Naive thymus-derived CD4-positive, alpha-beta T cell (primary cell): Measurements from ENCODE around the gene SLC1A1. TPM values are rescaled to one million over a fixed set of nuclear protein-coding genes. Genes with fewer than 3 reads are reported as not detected.

Source experiments
- ATAC-seq: fragments of 150-1000 bp; cut with Tn5 transposase; 2 replicates; pipeline ENCODE4 v1.10.0; 2021; ENCODE audit warnings: mild to moderate bottlenecking, moderate library complexity
- CTCF ChIA-PET: fragments of 350-600 bp; sonication (Branson Sonifier 250); formaldehyde crosslinking; loops from one replicate; lab custom pipeline; 2021; ENCODE audit warnings: antibody characterized with exemption; lab: Charles Lee
- POLR2A ChIA-PET: fragments of 350-600 bp; sonication (Branson Sonifier 250); formaldehyde crosslinking; loops from one replicate; lab custom pipeline; 2021; ENCODE audit warnings: antibody characterized with exemption, inconsistent platforms; lab: Charles Lee
- DNase-seq, 9 donors: peaks; one replicate each; pipeline versions ENCODE4 v3.0.0 to v3.0.0-alpha.2; 2020 to 2022; ENCODE audit warnings: mixed read lengths in 1 of 9
- H3K27ac ChIP-seq: one replicate; pipeline ENCODE4 v1.7.0; 2013; ENCODE audit warnings: mild to moderate bottlenecking, low read depth, low read length, moderate library complexity
- H3K27me3 ChIP-seq, 2 donors: one replicate each; pipeline ENCODE4 v1.7.0; 2013; ENCODE audit warnings: low read length in 2 of 2, mild to moderate bottlenecking in 2 of 2, moderate library complexity in 2 of 2; ENCODE audit not compliant: control insufficient read depth in 2 of 2, insufficient read depth in 2 of 2
- H3K36me3 ChIP-seq, 3 experiments: 1 replicate in 2 of 3; 2 replicates in 1 of 3; pipeline ENCODE4 v1.7.0; 2013; ENCODE audit warnings: low read length in 3 of 3, mild to moderate bottlenecking in 3 of 3, moderate library complexity in 1 of 3; ENCODE audit not compliant: insufficient read depth in 3 of 3, control insufficient read depth in 2 of 3
- H3K4me1 ChIP-seq, 2 donors: one replicate each; pipeline ENCODE4 v1.7.0; 2013; ENCODE audit warnings: low read length in 2 of 2, mild to moderate bottlenecking in 2 of 2, moderate library complexity in 1 of 2; ENCODE audit not compliant: control insufficient read depth in 2 of 2, insufficient read depth in 2 of 2
- H3K4me3 ChIP-seq: 2 replicates; pipeline ENCODE4 v1.7.0; 2013; ENCODE audit warnings: mild to moderate bottlenecking, low read length
- H3K9me3 ChIP-seq, 3 experiments: 1 replicate in 2 of 3; 2 replicates in 1 of 3; pipeline ENCODE4 v1.7.0; 2013; ENCODE audit warnings: low read length in 3 of 3; ENCODE audit not compliant: control insufficient read depth in 2 of 3
- H3K27ac Mint-ChIP-seq, 9 donors: one replicate each; pipeline ENCODE4 v1.8.0; 2020 to 2022; ENCODE audit warnings: mixed read lengths in 9 of 9, mild to moderate bottlenecking in 8 of 9, moderate library complexity in 5 of 9, inconsistent platforms in 2 of 9
- H3K27me3 Mint-ChIP-seq, 5 donors: one replicate each; pipeline ENCODE4 v1.8.0; 2021 to 2022; ENCODE audit warnings: mixed read lengths in 5 of 5, mild to moderate bottlenecking in 1 of 5
- H3K36me3 Mint-ChIP-seq, 5 donors: one replicate each; pipeline ENCODE4 v1.8.0; 2020 to 2022; ENCODE audit warnings: mixed read lengths in 5 of 5, mild to moderate bottlenecking in 3 of 5, inconsistent platforms in 1 of 5
- H3K4me1 Mint-ChIP-seq, 7 donors: one replicate each; pipeline ENCODE4 v1.8.0; 2020 to 2022; ENCODE audit warnings: mixed read lengths in 7 of 7, mild to moderate bottlenecking in 3 of 7, inconsistent platforms in 1 of 7
- H3K4me3 Mint-ChIP-seq, 10 donors: one replicate each; pipeline ENCODE4 v1.8.0; 2020 to 2022; ENCODE audit warnings: mild to moderate bottlenecking in 10 of 10, mixed read lengths in 10 of 10, moderate library complexity in 6 of 10, inconsistent platforms in 2 of 10
- H3K9me3 Mint-ChIP-seq, 11 donors: one replicate each; pipeline ENCODE4 v1.8.0; 2020 to 2022; ENCODE audit warnings: mixed read lengths in 11 of 11, mild to moderate bottlenecking in 4 of 11, inconsistent platforms in 1 of 11, moderate library complexity in 1 of 11
- intact Hi-C, 2 donors: fragments of 100-400 bp; cut with micrococcal nuclease; formaldehyde crosslinking; loops; one replicate each; pipeline ENCODE4 v1.15.1; 2023
- polyA plus RNA-seq, 2 donors: library from polyadenylated mRNA; unstranded; fragments of 300-500 nt; fragmentation: Illumina TruSeq; gene quantifications; one replicate each; pipeline ENCODE4 v1.2.3, GENCODE V29; 2021
- total RNA-seq, 6 experiments: library from RNA in 5 of 6; stranded (reverse) in 5 of 6; gene quantifications; 1 replicate in 5 of 6; 2 replicates in 1 of 6; pipeline ENCODE4 v1.2.3 and lab custom pipeline; 2021 to 2026

The SLC1A1 gene
- total and polyA plus RNA-seq, 7 experiments from 2014 or later, result 0.12 TPM; not detected in 6

- no peak for ATAC-seq
- intact Hi-C loops, result loop anchor here in 1 of 2 donors (10.0 kb wide), 1 partner anchor 145 kb away; no protein-coding TSS in a partner anchor
- Histone ChIP-seq H3K4me1 (no peaks in the 10 kb centered on the region), H3K27ac (no peak overlapping the region), H3K4me3 (no peak overlapping the region), H3K27me3 (no peaks in the 10 kb centered on the region), H3K36me3 (no peaks in the 10 kb centered on the region), H3K9me3 (no peaks in the 10 kb centered on the region)
- DNase-seq, result no peak
- Mint-ChIP-seq H3K9me3 (no peaks in the 10 kb centered on the region), H3K4me3 (no peak overlapping the region), H3K36me3 (peaks cover 0 to 7% (median 3%) of the 10 kb centered on the region in 5 donors), H3K27me3 (peaks cover 10 to 23% (median 17%) of the 10 kb centered on the region in 5 donors), H3K27ac (no peak overlapping the region), H3K4me1 (peaks cover 0 to 6% (median 2%) of the 10 kb centered on the region in 7 donors)
- ChIA-PET POLR2A (no interaction called here), CTCF (no interaction called here)
These were observed 9.6 kb downstream of the SLC1A1 start for GRCh38 chr9:4499917-4500316.

- H3K4me3 ChIP-seq, result no peak overlapping the region
- ChIA-PET CTCF (no interaction called here), POLR2A (no interaction called here)
- H3K9me3 ChIP-seq, result no peaks in the 10 kb centered on the region
- no peak overlapping the region for H3K4me3 Mint-ChIP-seq
- no peaks in the 10 kb centered on the region for H3K9me3 Mint-ChIP-seq
- H3K4me1 Mint-ChIP-seq, result peaks cover 0 to 6% (median under 1%) of the 10 kb centered on the region in 7 donors
- peaks cover 2 to 11% (median 5%) of the 10 kb centered on the region in 5 donors for H3K27me3 Mint-ChIP-seq
- no peak overlapping the region for H3K27ac ChIP-seq
- DNase-seq (no peak), ATAC-seq (no peak)
- H3K27ac Mint-ChIP-seq, result no peak overlapping the region
- no peaks in the 10 kb centered on the region for H3K27me3 ChIP-seq
- no peaks in the 10 kb centered on the region for H3K36me3 ChIP-seq
- intact Hi-C loops, result no loop called here
- H3K4me1 ChIP-seq, result no peaks in the 10 kb centered on the region
- peaks cover 0 to 3% (median under 1%) of the 10 kb centered on the region in 5 donors for H3K36me3 Mint-ChIP-seq
These were observed 10.9 kb downstream of the SLC1A1 start for GRCh38 chr9:4501147-4501507.

- peaks cover 0 to 10% (median under 1%) of the 10 kb centered on the region in 5 donors for H3K27me3 Mint-ChIP-seq
- DNase-seq, result no peak
- ChIA-PET CTCF (no interaction called here), POLR2A (no interaction called here)
- no peak for ATAC-seq
- no peak overlapping the region for H3K4me3 Mint-ChIP-seq
- Histone ChIP-seq H3K4me1 (no peaks in the 10 kb centered on the region), H3K27me3 (no peaks in the 10 kb centered on the region), H3K36me3 (no peaks in the 10 kb centered on the region), H3K27ac (no peak overlapping the region), H3K9me3 (no peaks in the 10 kb centered on the region), H3K4me3 (no peak overlapping the region)
- peaks cover 0 to 3% (median 0%) of the 10 kb centered on the region in 5 donors for H3K36me3 Mint-ChIP-seq
- H3K4me1 Mint-ChIP-seq, result peaks cover 0 to 4% (median 0%) of the 10 kb centered on the region in 7 donors
- intact Hi-C loops, result no loop called here
- no peaks in the 10 kb centered on the region for H3K9me3 Mint-ChIP-seq
- H3K27ac Mint-ChIP-seq, result no peak overlapping the region
These were observed 12.2 kb downstream of the SLC1A1 start for GRCh38 chr9:4502444-4502843.

GRCh38 chr9:4503103-4503502 is 12.8 kb downstream of the SLC1A1 start:
- no peak for DNase-seq
- intact Hi-C loops, result no loop called here
- Histone ChIP-seq H3K27me3 (no peaks in the 10 kb centered on the region), H3K4me3 (no peak overlapping the region), H3K9me3 (no peaks in the 10 kb centered on the region), H3K36me3 (no peaks in the 10 kb centered on the region), H3K4me1 (no peaks in the 10 kb centered on the region), H3K27ac (no peak overlapping the region)
- ChIA-PET CTCF (no interaction called here), POLR2A (no interaction called here)
- H3K9me3 Mint-ChIP-seq, result peaks cover 0 to 4% (median 0%) of the 10 kb centered on the region in 11 donors
- H3K4me1 Mint-ChIP-seq, result peaks cover 0 to 4% (median 0%) of the 10 kb centered on the region in 7 donors
- peaks cover 0 to 5% (median 0%) of the 10 kb centered on the region in 5 donors for H3K27me3 Mint-ChIP-seq
- H3K27ac Mint-ChIP-seq, result no peak overlapping the region
- no peak for ATAC-seq
- H3K4me3 Mint-ChIP-seq, result no peak overlapping the region
- peaks cover 0 to 5% (median 0%) of the 10 kb centered on the region in 5 donors for H3K36me3 Mint-ChIP-seq

- Histone ChIP-seq H3K27me3 (no peaks in the 10 kb centered on the region), H3K9me3 (no peaks in the 10 kb centered on the region), H3K27ac (no peak overlapping the region), H3K36me3 (no peaks in the 10 kb centered on the region), H3K4me1 (no peaks in the 10 kb centered on the region), H3K4me3 (no peak overlapping the region)
- ChIA-PET CTCF (no interaction called here), POLR2A (no interaction called here)
- Mint-ChIP-seq H3K9me3 (peaks cover 0 to 4% (median 0%) of the 10 kb centered on the region in 11 donors), H3K27me3 (peaks cover 0 to 5% (median 0%) of the 10 kb centered on the region in 5 donors), H3K4me3 (no peak overlapping the region), H3K36me3 (peaks cover 0 to 5% (median 0%) of the 10 kb centered on the region in 5 donors), H3K4me1 (peaks cover 0 to 4% (median 0%) of the 10 kb centered on the region in 7 donors), H3K27ac (no peak overlapping the region)
- intact Hi-C loops, result no loop called here
- ATAC-seq, result no peak
- DNase-seq, result no peak
These were observed 14.0 kb downstream of the SLC1A1 start for GRCh38 chr9:4504250-4504649.

GRCh38 chr9:4506490-4506889 is 16.2 kb downstream of the SLC1A1 start:
- ChIA-PET POLR2A (interaction anchor here (0.6 kb wide), 1 partner anchor 68 kb away, joined by 3 read pairs; no protein-coding TSS in a partner anchor), CTCF (no interaction called here)
- H3K27me3 Mint-ChIP-seq, result peaks cover 0 to 5% (median 0%) of the 10 kb centered on the region in 5 donors
- Histone ChIP-seq H3K4me3 (no peak overlapping the region), H3K36me3 (no peaks in the 10 kb centered on the region), H3K27me3 (no peaks in the 10 kb centered on the region), H3K4me1 (no peaks in the 10 kb centered on the region), H3K9me3 (no peaks in the 10 kb centered on the region), H3K27ac (no peak overlapping the region)
- H3K4me1 Mint-ChIP-seq, result peaks cover 0 to 4% (median 0%) of the 10 kb centered on the region in 7 donors
- ATAC-seq, result no peak
- no peak overlapping the region for H3K27ac Mint-ChIP-seq
- H3K36me3 Mint-ChIP-seq, result peaks cover 0 to 5% (median 0%) of the 10 kb centered on the region in 5 donors
- no peak overlapping the region for H3K4me3 Mint-ChIP-seq
- intact Hi-C loops, result no loop called here
- DNase-seq, result no peak
- peaks cover 0 to 4% (median 0%) of the 10 kb centered on the region in 11 donors for H3K9me3 Mint-ChIP-seq
